ELF-1 (cell line): Measurements from ENCODE around the gene ICAM2.

Experiments used
- DNase-seq: peaks from one replicate; pipeline ENCODE4 v3.0.0-alpha.2; 2016; ENCODE audit warnings: low read depth, low spot score

The ICAM2 gene

DNA sequence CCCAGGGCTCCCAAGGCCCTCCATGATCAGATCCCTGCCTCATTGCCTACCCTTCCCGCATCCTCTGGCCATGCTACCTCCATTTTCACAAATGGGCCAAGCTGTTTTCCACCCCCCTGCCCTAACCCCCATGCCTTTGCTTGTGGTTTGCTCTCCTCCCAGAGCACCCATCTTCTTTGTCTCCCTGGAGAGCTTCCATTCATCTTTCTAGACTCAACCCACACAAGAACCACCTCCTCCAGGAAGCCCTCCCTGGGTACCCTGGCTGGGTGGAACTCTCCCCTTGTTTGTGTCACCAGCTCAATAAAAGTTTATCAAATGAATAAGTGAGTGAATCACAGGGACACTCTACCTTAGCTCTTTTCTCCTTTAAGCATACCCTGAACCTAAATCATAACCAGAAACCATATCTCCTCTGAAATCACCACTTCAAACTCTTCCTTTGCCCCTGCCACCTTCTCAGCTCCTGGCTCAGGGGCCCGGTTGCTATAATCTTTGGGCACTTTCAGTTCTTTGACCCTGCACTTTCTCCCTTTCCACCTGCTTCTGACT is 44.8 kb downstream of the ICAM2 start:
- no peak for DNase-seq

DNA sequence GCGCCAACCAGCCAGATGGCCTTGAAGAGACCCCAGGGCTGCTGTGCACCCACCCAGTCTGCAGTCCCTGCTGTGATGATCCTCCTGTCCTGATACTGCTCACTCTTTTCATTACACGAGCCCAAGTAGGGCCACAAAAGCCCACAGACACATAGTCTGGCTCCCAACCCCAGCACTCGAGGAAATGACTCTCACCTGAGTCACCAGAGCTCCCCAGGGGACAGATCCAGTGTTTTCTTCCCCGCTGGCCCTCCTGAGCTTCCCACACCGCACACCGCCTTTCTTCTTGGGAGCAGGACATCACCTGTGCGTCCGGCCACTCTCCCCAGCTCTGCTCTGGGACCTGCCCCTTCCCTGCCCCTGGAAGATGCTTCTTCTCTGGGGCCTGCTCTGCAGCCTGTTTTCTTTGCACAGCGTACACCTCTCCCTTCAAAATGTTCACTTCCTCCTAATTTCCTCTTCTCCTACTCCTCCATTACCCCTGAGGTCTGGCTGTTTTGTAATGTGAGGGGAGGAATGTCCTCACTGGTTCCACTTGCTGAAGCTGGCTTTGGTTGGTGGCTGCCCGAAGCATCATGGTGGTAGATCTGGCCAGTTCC is 45.7 kb downstream of the ICAM2 start:
- no peak for DNase-seq

DNA sequence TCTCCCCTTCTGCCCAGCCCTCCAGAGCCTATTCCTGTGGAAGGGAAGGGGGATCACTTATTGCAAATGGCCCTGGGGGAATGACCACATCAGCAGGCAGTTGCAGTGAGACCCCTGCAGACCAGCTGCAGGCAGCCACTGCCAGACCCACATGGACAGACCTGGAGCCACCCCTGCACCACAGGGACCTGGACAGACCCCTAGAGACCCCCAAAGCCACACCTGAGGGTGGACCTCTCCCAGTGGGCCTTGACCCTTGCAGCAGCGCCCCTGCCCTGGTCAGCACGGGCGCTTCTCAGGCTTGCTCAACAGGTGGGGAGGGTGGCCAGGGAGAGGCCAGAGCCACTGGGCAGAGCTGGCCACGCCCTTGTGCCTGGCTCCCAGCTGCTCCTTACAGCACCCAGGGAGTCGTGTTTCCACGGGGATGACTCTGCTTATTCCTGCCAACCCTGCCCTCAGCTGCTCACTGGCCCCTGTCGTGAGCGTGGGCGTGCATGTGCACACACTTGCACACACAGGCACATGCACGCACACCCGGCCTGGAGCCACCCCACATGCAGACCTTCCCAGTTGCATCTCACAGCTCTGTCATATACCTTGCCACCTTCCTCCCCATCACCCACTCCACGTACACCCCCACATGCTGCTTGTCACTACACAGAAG is 46.4 kb downstream of the ICAM2 start:
- no peak for DNase-seq

DNA sequence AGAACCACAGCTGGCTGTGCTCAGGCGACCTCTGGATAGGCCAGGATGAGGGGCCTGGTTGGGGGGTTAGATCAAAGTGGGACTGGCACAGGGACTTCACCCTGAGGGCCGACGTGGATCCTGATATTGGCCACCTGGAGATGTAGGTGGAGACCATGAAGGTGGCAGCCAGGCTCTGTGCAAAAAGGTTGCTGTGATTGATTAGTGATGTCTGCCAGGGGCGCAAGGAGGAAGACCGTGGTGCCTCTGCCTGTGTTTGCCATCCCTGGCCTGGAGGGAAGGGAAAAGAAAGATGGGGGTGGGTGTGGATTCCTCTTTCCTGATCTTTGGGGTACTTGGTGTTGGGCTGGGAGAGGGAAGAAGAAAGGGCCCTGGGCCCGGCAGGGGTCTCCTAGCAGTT is 47.2 kb downstream of the ICAM2 start:
- no peak for DNase-seq

DNA sequence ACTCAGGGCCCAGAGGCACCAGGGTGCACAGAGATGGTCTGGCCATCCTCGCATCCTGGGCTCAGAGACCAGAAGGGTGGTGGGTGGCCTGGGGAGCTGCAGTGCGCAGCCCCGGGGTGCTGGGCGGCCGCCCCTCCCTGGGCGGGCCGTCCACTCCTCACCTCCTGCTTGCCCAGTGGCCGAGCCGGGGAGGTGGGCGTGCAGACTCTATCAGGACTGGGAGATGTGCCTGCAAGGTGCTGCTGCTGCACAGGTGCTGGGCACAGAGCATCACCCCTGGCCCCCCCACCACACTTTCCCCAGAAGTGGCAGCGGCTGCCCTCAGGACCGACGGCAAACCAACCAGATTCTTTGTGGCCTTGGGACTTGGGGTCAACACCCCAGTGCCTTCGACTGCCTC is 47.6 kb downstream of the ICAM2 start, which contains the start of gene SCN4A:
Gene SCN4A (minus strand): TSS at position 123 of the 400 bp plus-strand sequence. CDS start 77 bp downstream, at position 46.
- DNase-seq = no peak

DNA sequence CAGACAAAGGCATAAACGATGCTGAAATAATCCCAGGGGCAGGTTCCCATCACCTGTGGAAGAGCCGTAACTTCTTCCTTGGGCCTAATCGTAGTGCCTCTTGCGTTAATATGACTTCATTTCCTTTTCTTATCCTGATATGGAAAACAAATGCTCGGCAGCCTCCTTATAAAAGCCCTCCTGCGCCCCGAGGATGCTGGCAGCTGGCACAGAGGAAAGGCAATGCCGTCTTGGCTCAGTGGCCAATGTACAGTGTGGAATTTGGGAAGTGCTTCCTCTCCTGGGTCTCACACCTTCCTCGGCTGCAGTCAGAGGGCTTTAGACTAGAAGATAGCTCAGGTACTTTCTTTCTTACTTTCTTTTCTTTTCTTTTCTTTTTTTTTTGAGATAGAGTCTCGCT is 51.2 kb downstream of the ICAM2 start:
- no peak for DNase-seq

DNA sequence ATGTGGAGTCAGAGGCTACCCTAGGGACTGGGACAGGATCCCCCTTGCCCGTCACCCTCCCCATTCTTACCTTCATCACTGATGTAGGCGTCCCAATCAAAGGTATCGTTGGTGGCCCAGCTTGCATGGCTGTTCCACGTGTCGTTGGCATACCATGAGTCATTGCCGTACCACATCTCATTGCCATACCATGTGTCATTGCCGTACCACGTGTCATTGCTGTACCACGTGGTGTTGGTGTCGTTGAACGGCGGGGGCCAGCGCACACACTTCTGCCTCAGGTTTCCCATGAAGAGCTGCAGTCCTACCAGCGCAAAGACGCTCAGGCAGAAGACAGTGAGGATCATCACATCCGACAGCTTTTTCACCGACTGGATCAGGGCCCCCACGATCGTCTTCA is 52.5 kb downstream of the ICAM2 start:
- DNase-seq = no peak

DNA sequence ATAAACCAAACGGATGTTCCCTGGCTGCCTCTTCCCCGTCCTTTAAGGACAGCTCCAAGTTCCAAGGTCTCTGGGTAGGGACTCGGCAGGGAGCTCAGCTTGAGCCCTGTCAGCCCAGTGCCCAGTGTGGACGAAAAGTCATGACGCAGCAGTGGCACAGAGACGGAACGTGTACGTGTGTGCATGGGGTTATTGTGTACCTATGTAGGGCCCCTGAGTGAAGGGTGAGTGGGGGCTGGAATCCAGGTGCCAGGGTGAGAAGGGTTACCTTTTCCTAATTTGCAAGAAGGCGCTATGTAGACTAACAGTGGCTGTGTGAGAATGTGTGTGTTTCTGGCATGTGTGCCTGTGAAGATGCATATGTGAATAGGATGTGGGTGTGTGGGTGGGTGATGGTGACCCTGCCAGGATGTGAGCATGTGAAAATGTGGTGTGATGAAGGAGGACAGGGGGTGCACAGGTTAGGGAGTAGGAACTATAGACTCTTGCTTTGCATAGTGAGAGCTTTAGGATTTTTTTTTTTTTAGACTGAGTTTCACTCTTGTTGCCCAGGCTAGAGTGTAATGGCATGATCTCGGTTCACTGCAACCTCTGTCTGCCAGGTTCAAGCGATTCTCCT is 53.7 kb downstream of the ICAM2 start:
- no peak for DNase-seq

DNA sequence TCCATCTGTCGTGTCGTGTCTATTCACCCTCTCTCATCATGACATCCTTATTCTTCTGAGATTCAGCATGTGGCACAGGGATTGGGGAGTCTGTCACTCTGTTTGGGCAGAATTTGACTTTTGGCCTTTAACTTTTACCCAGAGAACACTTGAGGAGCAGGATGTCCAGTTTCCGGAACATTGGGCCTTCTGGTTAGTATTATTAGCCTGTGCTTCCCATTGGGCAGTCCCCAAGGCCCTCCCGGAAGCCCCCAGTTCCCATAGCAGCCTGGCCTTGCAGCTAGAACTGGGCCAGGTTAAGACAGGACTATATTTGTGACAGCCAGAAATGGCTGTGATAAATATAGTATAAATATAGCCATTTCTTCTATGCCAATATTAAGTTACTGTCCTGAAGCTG is 57.3 kb downstream of the ICAM2 start:
- DNase-seq = no peak

DNA sequence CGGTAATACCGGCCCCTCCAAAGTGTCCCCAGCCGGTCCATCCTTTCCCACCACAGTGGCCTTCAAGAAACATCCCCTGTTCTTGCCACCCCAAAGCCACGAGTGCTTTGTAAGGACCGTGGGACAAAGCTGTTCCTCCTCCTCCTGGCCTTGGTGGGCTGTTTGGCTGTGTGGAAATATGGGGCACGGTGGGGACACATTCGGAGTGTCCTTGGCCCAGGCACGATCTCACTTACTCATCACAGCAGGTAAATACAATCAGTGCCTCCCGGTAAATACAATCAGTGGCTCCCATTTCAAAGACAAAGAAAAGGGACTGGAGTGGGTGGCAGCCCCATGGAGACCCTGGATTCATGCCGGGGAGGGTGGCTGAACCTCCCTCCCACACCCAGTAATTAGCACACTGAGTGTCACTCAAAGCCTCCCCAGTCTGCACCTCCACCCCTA is 58.1 kb downstream of the ICAM2 start:
- no peak for DNase-seq

DNA sequence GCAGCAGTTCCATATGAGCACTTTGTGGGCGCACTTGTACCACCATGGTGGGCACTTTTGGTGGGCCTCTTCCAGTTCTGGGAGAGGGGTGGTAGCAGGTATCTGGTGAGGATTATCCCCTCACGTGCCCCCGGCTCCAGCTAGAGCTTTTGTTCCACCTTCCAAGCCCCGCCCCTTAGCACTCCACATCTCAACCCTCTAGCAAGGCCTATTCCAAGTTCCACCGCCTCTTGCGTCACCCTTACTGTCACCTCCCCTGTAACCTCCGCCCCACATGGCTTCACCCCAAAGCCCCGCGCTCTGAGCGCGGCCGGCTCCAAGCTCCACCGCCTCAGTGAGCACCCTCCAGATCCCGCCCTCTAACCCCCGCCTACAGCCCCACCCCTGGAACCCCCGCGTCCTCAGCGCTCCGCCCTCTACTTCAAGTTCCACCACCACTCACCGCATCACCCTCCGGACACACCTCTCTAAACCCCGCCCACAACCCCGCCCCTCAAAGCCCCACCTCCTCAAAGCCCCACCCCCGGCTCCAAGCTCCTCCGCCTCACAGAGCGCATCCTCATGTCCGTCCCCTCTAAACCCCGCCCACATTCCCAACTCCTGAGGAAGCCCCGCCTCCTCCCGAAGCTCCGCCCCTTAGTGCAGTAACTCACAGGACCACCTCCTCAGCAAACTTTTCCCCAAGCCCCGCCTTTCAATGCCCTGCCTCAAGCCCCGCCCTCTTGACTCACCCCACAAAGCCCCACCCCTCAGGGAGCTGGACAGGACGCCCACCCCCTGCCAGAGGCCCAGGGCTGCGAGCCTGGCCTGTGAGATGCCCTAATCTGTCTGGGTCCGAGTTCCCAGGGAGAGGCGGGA is 58.8 kb downstream of the ICAM2 start:
- DNase-seq = peak; percentile 98

DNA sequence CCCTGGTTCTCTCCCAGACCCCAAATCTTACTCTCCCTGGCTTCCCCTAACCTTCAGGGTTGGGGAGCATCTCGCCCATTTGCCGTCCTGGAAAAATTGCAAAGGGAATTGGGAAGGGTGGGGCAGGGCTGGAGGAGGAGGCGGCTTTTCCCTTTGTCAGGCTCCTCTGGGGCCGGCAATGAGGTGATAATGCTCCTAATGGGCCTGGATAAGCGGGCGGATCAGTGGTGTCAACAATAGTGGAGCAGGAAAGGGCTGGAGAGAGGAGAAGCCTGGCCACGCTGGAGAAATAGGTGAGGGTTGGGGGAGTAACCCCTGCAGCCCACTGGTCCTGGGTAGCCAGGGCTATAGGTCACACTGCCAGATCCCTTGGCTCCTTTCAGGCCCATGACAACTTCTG is 60.0 kb downstream of the ICAM2 start:
- DNase-seq = peak; percentile 63

DNA sequence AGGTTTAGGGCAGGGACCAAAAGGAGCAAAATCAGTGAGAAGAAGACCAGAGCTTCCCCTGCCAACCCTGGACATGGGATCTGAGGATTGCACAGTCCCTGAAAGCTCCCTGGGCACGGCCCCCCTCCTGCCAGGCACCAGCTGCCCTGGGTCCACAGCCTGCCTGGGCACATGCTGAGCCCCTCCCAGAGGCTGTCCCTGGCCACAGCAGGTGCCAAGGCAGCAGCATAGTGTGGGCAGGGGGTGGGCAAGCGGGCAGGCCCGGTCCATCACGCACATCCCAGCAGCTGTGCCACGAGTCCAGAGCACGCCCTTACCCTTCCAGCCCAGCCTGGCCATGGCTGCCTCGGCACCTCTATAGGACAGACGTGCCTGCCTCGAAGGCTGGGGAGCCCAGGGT is 60.4 kb downstream of the ICAM2 start:
- DNase-seq = no peak

DNA sequence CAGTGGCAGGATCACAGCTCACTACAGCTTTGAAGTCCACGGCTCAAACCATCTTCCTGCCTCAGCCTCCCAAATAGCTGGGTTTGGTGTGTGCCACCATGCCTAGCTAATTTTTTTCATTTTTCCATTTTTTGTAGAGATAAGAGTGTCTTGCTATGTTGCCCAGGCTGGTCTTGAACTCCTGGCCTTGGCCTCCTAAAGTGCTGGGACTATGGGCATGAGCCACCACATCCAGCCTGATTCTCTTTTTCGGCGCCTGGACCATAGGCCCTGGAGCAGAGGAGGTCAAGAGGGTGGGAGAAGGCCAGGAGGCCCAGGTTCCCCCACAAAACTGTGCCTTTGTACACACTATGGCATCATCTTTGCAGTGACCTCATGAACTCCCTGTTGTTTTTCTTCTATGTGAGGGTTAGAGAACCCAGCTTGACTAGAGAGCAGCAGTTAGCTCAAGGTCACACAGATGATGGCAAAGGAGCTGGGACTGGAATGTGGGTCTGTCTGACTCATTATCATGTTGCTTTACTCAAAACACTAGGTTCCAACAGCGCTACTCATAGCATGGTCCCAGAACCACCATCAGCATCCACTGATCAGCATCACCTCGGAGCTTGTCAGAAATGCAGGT is 64.0 kb downstream of the ICAM2 start:
- DNase-seq = no peak

DNA sequence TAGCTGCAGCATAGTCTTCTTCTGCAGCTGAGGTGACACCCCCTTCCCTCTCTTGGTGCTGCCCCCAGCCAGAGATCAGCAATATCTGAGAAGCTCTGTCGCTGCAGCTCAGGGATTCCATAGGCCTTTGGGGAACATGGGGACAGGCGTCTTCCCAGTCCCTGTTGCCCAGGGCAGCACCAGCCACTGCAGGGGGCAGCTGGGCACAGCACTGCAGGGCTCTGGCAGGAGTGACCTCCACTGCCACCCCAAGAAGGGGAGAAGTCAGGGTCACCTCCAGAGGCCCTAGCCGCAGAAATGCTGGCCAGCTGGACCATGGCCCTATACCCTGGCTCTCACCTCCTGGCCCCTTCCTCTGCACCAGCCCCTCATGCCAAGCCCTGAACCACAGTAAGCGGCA is 64.6 kb downstream of the ICAM2 start:
- DNase-seq = no peak

DNA sequence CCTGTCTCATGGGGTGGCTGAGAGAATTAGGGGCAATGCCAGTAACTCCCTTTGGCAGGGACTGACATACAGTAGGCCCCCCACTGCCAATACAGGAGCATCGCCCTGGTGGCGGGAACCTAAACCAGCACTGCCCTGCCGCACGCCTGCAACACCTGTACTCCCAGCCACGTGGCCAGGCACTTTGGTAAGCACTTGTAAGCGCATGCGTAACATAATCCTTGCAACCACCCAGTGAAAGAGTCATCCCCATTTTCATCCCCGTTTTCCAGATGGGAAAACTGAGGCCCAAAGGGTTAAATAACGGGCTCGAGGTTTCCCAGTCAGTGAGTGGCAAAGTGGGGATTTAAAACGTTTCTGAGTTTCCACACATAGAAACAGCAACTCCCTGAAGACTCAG is 65.2 kb downstream of the ICAM2 start:
- no peak for DNase-seq

DNA sequence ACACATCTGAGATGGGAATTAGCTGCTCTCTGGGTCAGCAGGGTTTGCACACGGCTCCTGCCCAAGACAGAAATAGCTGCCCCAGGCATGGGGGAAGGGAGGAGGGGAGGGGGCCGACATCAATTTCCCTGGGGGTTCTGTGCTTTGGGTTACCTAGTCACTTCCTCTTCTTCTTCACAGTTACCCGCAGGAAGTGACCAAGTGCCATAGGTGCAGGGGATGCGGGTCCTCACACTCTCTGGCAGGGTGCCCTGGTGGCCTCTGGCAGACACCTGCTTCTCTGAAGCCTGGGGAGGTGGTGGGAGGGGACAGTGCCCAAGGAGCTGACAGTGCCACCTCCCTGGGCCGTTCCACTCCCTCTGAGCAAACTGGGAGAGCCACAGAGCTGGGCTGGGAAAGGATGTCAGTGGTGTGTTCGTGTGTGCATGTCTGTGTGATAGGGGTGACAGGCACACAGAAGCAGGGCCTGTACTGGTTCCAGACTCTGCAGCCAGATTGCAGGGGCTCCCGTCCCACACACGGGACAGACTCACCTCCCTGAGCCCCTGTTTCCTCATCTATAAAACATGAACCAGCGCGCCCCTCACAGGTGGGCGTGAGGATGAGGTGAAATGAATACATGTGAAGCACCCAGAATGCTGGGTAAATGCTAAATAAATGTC is 65.9 kb downstream of the ICAM2 start:
- DNase-seq = no peak
